Right lobe of liver (tissue), 4 donors: Measurements from ENCODE around the gene UBTD2.

Experiments
- POLR2A ChIP-seq: fragments of 450-650 bp; IDR thresholded peaks from one replicate; pipeline ENCODE4 v1.6.1; 2017; ENCODE audit warnings: antibody characterized with exemption, mild to moderate bottlenecking
- TF ChIP-seq, protein P1 (sequence below), 4 donors: fragments of 200-600 bp in 3 of 4; fragments of 450-650 bp in 1 of 4; IDR thresholded peaks; one replicate each; pipeline versions ENCODE4 v1.5.1 to v1.8.0; 2016 to 2022; ENCODE audit warnings: antibody characterized with exemption in 4 of 4, mild to moderate bottlenecking in 2 of 4
- donor health status: DM: no; HTN: no; CAD: no.
- donor health status: DM: no; HTN: no; CAD: no.
- donor health status: DM: no; HTN: yes; CAD: no.

DNA sequence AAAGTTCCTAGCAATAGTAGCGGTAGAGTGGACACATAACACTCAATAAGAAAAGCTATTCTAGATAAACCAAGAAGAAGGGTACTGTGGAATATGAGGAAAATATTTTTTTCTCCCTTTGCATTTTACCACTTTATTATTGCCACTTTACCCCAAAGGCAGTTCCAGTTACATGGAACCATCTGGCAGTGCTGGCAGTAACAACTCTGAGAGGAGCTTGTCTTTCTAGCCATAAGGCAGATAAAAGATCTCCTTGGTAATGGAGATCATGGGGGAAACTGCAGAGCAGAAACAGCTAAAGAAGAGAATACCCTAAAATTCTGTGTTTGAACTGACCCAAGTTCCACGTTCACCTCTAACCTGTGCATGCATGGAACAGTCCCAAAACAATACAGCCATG lies 38.5 kb downstream of the UBTD2 start:
- TF ChIP-seq, protein P1, sequence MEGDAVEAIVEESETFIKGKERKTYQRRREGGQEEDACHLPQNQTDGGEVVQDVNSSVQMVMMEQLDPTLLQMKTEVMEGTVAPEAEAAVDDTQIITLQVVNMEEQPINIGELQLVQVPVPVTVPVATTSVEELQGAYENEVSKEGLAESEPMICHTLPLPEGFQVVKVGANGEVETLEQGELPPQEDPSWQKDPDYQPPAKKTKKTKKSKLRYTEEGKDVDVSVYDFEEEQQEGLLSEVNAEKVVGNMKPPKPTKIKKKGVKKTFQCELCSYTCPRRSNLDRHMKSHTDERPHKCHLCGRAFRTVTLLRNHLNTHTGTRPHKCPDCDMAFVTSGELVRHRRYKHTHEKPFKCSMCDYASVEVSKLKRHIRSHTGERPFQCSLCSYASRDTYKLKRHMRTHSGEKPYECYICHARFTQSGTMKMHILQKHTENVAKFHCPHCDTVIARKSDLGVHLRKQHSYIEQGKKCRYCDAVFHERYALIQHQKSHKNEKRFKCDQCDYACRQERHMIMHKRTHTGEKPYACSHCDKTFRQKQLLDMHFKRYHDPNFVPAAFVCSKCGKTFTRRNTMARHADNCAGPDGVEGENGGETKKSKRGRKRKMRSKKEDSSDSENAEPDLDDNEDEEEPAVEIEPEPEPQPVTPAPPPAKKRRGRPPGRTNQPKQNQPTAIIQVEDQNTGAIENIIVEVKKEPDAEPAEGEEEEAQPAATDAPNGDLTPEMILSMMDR (IDR thresholded peaks at IDR 0.05): no peak
- no peak for TF ChIP-seq POLR2A
